Measurements from ENCODE around the gene WASL. TPM values are rescaled to one million over a fixed set of nuclear protein-coding genes. Genes with fewer than 3 reads are reported as not detected.

Gene WASL
- total and polyA plus RNA-seq, 4 donors: 21.3 to 48.2 (median 37.5) TPM

- no peaks in the 10 kb centered on the region for H3K4me1 ChIP-seq (ENCODE audit: control insufficient read depth in 1 of 2, insufficient read depth in 2 of 2, low read length in 2 of 2)
- H3K9me3 ChIP-seq (ENCODE audit: control insufficient read depth, low read length): no peaks in the 10 kb centered on the region
- H3K27ac ChIP-seq (ENCODE audit: low read depth in 1 of 2, low read length in 2 of 2): no peak overlapping the region
- ATAC-seq (ENCODE audit: low FRiP score): no peak
- WGBS, 2 donors: 69 to 70% methylated on average over 8 of the region's 8 CpGs
- intact Hi-C loops (cut with DNase I): no loop called here
- no peak for DNase-seq
- no peaks in the 10 kb centered on the region for H3K36me3 ChIP-seq (ENCODE audit: control insufficient read depth in 1 of 2, insufficient read depth in 2 of 2, low read length in 1 of 2)
- H3K4me3 ChIP-seq (ENCODE audit: low read length in 2 of 2): no peak overlapping the region
- no peaks in the 10 kb centered on the region for H3K27me3 ChIP-seq (ENCODE audit: control insufficient read depth in 1 of 2, insufficient read depth in 2 of 2, low read length in 1 of 2)
These were observed 88.1 kb downstream of the WASL start for GRCh38 chr7:123660514-123661354.

GRCh38 chr7:123658023-123658422 lies 90.8 kb downstream of the WASL start:
- H3K36me3 ChIP-seq (ENCODE audit: control insufficient read depth in 1 of 2, insufficient read depth in 2 of 2, low read length in 1 of 2): no peaks in the 10 kb centered on the region
- no peaks in the 10 kb centered on the region for H3K9me3 ChIP-seq (ENCODE audit: control insufficient read depth, low read length)
- 83 to 87% methylated on average over 6 of the region's 6 CpGs for WGBS, 2 donors
- intact Hi-C loops (cut with DNase I): no loop called here
- no peaks in the 10 kb centered on the region for H3K4me1 ChIP-seq (ENCODE audit: control insufficient read depth in 1 of 2, insufficient read depth in 2 of 2, low read length in 2 of 2)
- no peak for ATAC-seq (ENCODE audit: low FRiP score)
- DNase-seq: no peak
- H3K4me3 ChIP-seq (ENCODE audit: low read length in 2 of 2): no peak overlapping the region
- no peaks in the 10 kb centered on the region for H3K27me3 ChIP-seq (ENCODE audit: control insufficient read depth in 1 of 2, insufficient read depth in 2 of 2, low read length in 1 of 2)
- H3K27ac ChIP-seq (ENCODE audit: low read depth in 1 of 2, low read length in 2 of 2): no peak overlapping the region

GRCh38 chr7:123657304-123657685 lies 91.5 kb downstream of the WASL start:
- H3K4me1 ChIP-seq (ENCODE audit: control insufficient read depth in 1 of 2, insufficient read depth in 2 of 2, low read length in 2 of 2): no peaks in the 10 kb centered on the region
- no peaks in the 10 kb centered on the region for H3K9me3 ChIP-seq (ENCODE audit: control insufficient read depth, low read length)
- no peak overlapping the region for H3K4me3 ChIP-seq (ENCODE audit: low read length in 2 of 2)
- no peak for DNase-seq
- no peak for ATAC-seq (ENCODE audit: low FRiP score)
- H3K27me3 ChIP-seq (ENCODE audit: control insufficient read depth in 1 of 2, insufficient read depth in 2 of 2, low read length in 1 of 2): no peaks in the 10 kb centered on the region
- 52 to 73% methylated on average over 1 of the region's 1 CpG for WGBS, 2 donors
- intact Hi-C loops (cut with DNase I): no loop called here
- no peak overlapping the region for H3K27ac ChIP-seq (ENCODE audit: low read depth in 1 of 2, low read length in 2 of 2)
- H3K36me3 ChIP-seq (ENCODE audit: control insufficient read depth in 1 of 2, insufficient read depth in 2 of 2, low read length in 1 of 2): no peaks in the 10 kb centered on the region

DNA sequence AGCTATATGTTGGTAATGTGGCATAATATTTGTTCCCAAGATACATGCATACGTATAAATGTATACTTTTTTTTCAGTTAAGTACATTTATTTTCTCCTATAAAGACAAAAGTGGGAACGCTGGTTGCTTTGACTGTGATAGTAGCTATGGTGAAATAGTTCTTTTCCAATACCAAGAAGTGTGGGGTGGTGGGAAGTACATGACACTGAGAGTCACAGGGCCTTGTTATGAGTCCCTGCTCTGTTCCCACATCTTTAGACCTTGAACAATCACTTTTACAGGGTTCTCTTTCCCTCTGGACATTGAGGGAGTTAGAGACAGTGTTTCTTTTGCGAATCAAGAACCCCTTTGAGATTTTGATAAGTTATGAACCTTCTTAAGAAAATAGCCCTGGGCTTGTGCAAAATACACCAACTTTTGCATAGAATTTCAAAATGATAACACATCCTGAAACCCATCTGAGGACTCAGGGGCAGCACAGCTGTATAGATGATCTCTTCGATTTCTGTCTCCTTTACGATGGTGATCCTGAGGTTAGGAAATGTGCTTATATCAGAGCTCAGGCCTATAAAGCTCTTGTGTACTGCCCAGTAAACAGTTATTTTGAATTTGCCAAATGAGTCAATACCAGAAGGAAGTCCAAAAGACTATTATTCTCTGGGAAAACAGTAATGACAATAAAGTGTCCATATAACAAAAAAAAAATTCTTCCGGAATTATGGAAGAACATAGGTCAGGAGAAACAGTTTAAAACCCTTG lies 92.1 kb downstream of the WASL start:
- Histone ChIP-seq H3K4me1 (ENCODE audit: control insufficient read depth in 1 of 2, insufficient read depth in 2 of 2, low read length in 2 of 2) (no peaks in the 10 kb centered on the region), H3K36me3 (ENCODE audit: control insufficient read depth in 1 of 2, insufficient read depth in 2 of 2, low read length in 1 of 2) (no peaks in the 10 kb centered on the region), H3K4me3 (ENCODE audit: low read length in 2 of 2) (no peak overlapping the region), H3K27ac (ENCODE audit: low read depth in 1 of 2, low read length in 2 of 2) (no peak overlapping the region), H3K27me3 (ENCODE audit: control insufficient read depth in 1 of 2, insufficient read depth in 2 of 2, low read length in 1 of 2) (no peaks in the 10 kb centered on the region), H3K9me3 (ENCODE audit: control insufficient read depth, low read length) (no peaks in the 10 kb centered on the region)
- intact Hi-C loops (cut with DNase I): no loop called here
- 90% methylated on average over 6 of the region's 6 CpGs for WGBS, 2 donors
- DNase-seq: no peak
- ATAC-seq (ENCODE audit: low FRiP score): no peak

DNA sequence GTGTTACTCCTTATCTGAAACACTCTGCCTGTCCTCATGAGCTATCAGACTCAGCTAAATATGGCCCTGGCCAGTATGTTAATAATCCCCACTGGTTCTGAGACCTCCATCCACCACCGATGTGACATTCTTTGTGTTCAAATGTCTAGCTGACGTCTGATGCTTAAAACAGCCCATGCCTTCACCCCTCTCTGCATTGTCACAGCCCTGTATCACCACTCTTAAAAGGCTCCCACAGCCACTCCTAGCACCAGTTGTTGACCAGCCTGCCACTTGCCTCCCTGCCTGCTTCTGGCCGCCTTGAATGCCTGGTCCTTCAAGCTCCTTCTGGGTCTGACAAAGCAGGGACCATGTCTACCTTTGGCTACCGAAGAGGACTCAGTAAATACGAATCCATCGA lies 93.2 kb downstream of the WASL start, which contains the start of gene LMOD2:
Gene LMOD2 (plus strand): TSS at position 253 of the 400 bp plus-strand sequence. CDS start 98 bp downstream, at position 351.
- H3K36me3 ChIP-seq (ENCODE audit: control insufficient read depth in 1 of 2, insufficient read depth in 2 of 2, low read length in 1 of 2): no peaks in the 10 kb centered on the region
- 76 to 87% methylated on average over 6 of the region's 6 CpGs for WGBS, 2 donors
- H3K9me3 ChIP-seq (ENCODE audit: control insufficient read depth, low read length): no peaks in the 10 kb centered on the region
- H3K27ac ChIP-seq (ENCODE audit: low read depth in 1 of 2, low read length in 2 of 2): no peak within 1 kb of the TSS
- no peaks in the 10 kb centered on the region for H3K27me3 ChIP-seq (ENCODE audit: control insufficient read depth in 1 of 2, insufficient read depth in 2 of 2, low read length in 1 of 2)
- H3K4me3 ChIP-seq (ENCODE audit: low read length in 2 of 2): no peak within 1 kb of the TSS
- no peak for DNase-seq
- no peaks in the 10 kb centered on the region for H3K4me1 ChIP-seq (ENCODE audit: control insufficient read depth in 1 of 2, insufficient read depth in 2 of 2, low read length in 2 of 2)
- no peak for ATAC-seq (ENCODE audit: low FRiP score)
- intact Hi-C loops (cut with DNase I): no loop called here

GRCh38 chr7:123653162-123653561 lies 95.6 kb downstream of the WASL start:
- WGBS, 2 donors: 89 to 91% methylated on average over 6 of the region's 6 CpGs
- intact Hi-C loops (cut with DNase I): no loop called here

DNA sequence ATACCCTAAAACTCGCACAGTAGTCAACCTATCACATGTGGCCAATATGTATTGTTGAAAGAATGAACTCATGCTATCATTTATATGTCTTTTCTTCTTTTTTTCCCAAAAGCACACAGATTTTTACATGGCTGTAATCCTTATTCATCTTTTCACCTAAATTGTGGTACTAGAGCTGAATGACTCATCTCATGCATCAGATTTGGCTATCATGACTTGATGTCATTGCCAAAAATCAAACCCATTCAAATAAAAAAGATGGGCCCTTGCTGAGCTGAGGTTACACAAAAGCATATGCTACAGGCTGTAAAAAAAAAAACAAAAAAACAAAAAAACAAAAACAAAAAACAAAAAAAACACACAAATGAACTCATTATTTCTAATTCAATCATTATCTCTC lies 96.4 kb downstream of the WASL start:
- 92% methylated on average over 1 of the region's 1 CpG for WGBS, 2 donors
- Histone ChIP-seq H3K4me3 (ENCODE audit: low read length in 2 of 2) (no peak overlapping the region), H3K27ac (ENCODE audit: low read depth in 1 of 2, low read length in 2 of 2) (no peak overlapping the region), H3K9me3 (ENCODE audit: control insufficient read depth, low read length) (peaks cover 1% of the 10 kb centered on the region), H3K36me3 (ENCODE audit: control insufficient read depth in 1 of 2, insufficient read depth in 2 of 2, low read length in 1 of 2) (no peaks in the 10 kb centered on the region), H3K27me3 (ENCODE audit: control insufficient read depth in 1 of 2, insufficient read depth in 2 of 2, low read length in 1 of 2) (no peaks in the 10 kb centered on the region), H3K4me1 (ENCODE audit: control insufficient read depth in 1 of 2, insufficient read depth in 2 of 2, low read length in 2 of 2) (no peaks in the 10 kb centered on the region)
- intact Hi-C loops (cut with DNase I): no loop called here
- DNase-seq: no peak
- ATAC-seq (ENCODE audit: low FRiP score): no peak

More at GRCh38 chr7:123653162-123653561, 95.6 kb downstream of the WASL start:
- H3K9me3 ChIP-seq (ENCODE audit: control insufficient read depth, low read length): peaks cover 1% of the 10 kb centered on the region
- H3K4me1 ChIP-seq (ENCODE audit: control insufficient read depth in 1 of 2, insufficient read depth in 2 of 2, low read length in 2 of 2): no peaks in the 10 kb centered on the region
- DNase-seq (no peak), ATAC-seq (ENCODE audit: low FRiP score) (no peak)
- H3K27ac ChIP-seq (ENCODE audit: low read depth in 1 of 2, low read length in 2 of 2): no peak overlapping the region
- H3K4me3 ChIP-seq (ENCODE audit: low read length in 2 of 2): no peak overlapping the region
- H3K36me3 ChIP-seq (ENCODE audit: control insufficient read depth in 1 of 2, insufficient read depth in 2 of 2, low read length in 1 of 2): no peaks in the 10 kb centered on the region
- no peaks in the 10 kb centered on the region for H3K27me3 ChIP-seq (ENCODE audit: control insufficient read depth in 1 of 2, insufficient read depth in 2 of 2, low read length in 1 of 2)

DNA sequence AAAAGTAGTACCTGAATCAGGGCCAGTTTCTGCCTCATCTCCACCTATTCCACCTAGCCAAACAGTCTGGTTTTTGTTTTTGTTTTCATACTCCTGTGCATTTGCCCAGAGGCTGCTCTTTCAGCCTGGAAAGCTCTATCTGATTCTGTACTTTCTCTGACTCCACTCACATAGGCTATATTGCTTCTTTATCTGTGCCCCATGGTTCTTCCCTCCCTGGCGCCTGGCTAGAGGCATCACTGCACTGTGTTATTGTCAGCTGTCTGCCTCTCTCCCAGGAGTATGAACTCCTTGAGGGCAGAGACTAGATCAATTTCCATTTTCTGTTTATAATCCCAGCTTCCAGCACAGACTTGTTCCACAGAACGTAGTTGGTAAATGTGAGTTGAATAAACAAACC lies 98.2 kb downstream of the WASL start:
- Histone ChIP-seq H3K4me3 (ENCODE audit: low read length in 2 of 2) (no peak overlapping the region), H3K4me1 (ENCODE audit: control insufficient read depth in 1 of 2, insufficient read depth in 2 of 2, low read length in 2 of 2) (no peaks in the 10 kb centered on the region), H3K27me3 (ENCODE audit: control insufficient read depth in 1 of 2, insufficient read depth in 2 of 2, low read length in 1 of 2) (no peaks in the 10 kb centered on the region), H3K36me3 (ENCODE audit: control insufficient read depth in 1 of 2, insufficient read depth in 2 of 2, low read length in 1 of 2) (no peaks in the 10 kb centered on the region), H3K9me3 (ENCODE audit: control insufficient read depth, low read length) (peaks cover 1% of the 10 kb centered on the region), H3K27ac (ENCODE audit: low read depth in 1 of 2, low read length in 2 of 2) (no peak overlapping the region)
- no peak for ATAC-seq (ENCODE audit: low FRiP score)
- 53 to 57% methylated on average over 2 of the region's 2 CpGs for WGBS, 2 donors
- intact Hi-C loops (cut with DNase I): no loop called here
- no peak for DNase-seq
